GM21529 (cell line): ENCODE data around the gene CREB3L2.
A peak's percentile ranks its signal among the peaks of the same experiment; 100 is the strongest.
"Not testable (repeated sequence)": the region's sequence is repeated elsewhere in the genome, so short reads cannot be mapped to it uniquely, and the experiment has no call there.

Experiments
- ATAC-seq: cut with Tn5 transposase; IDR thresholded peaks from one replicate; pipeline ENCODE4 v1.9.1; 2021; ENCODE audit not compliant: unreplicated experiment

The CREB3L2 gene

DNA sequence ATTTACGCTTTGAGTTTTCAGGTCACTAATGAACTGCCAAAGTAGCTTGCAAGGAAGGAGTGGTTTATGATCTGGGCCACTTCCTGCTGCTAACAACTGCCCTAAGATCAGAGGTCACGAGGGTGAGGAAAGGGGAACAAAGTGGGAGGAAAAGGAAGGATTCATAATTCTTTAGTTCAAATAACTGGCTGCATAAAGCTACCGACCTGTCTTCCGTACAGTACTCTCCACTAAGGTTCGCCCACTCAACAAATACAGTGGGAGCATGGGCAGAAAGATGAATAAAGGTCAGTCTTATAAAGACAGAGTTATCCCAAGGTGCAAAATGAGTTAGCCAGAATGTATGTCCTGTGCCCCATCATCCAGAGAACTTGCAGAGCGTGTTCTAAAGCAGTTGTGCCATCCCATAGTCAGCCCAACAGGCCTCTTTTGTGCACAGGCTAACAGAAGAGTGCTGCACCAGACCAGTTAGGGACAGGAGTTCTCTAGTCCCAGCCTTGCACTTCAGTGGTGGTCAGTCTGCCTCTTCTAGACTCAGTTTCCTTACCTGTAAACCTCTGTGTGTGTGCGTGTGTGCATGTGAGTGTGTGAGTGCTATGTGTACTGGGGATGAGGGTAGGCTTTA lies 65.9 kb downstream of the CREB3L2 start:
- ATAC-seq = no peak

DNA sequence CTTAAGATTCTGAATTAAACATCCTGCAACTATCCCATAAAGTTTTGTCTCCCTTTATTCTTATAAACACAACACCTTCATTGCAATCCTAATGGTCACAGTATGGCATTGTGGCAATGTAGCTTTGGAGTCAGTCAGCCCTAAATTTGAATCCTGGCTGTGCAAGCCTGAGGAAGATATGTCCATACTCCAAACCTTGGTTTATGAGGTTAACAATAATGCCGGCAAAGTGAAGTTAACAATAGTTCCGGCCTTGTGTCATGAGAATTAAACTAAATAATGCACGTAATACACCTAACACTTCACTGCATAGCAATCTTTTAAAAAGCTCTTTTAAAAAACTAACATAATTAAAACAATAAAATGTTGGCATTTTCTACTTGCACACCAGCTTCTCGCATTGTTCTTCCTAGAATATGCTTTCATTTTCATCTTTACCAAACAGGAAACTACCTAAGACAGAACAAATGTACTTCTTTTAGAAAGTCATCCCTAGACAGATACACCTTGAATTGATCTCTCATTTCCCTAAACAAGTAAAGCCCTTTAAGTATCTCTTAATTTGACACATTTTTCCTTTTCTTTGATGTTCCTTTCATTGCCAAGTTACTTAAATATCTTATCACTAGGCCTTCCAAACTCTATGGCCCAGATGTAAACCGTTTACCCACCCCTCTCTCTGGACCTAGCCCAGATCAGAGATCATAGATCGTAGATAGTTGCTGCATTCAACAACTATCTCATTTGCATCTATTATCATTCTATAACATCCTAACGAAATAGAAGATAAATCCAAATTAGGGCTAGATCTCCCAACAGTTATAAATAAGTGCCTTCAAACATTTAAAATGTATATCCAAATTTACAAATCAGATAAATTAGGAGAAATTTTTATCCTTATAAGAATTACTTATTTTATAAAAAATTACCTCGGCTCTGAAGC lies 66.7 kb downstream of the CREB3L2 start:
- ATAC-seq = peak; percentile 81

DNA sequence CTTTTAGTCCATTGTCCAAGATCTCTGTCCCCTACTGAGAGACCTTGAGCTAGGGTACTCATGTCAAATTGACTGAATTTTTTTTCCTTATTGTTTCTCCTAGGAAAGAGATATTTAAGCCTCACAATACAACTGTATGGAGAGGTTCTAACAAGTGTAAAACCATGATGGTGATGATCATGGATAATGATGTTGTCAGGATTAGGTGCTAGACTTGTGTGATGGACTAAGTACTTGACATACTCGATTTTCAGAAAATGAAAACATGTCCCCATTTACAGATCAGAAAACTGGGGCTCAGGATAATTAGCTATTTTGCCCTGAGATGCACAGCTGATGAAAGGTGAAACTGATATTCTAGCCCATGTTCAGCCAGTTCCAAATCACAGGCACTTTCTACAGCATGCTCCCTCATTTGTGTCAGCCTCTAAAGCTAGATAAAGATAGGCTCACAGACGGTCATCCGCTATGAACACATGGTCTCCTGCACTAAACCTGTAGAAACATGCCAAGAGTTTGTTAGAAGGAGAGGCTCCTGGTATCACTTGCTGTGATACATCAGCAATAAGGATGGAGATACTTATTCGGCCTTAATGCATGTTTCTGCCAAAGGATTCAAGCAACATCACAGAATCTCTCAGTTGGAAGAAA lies 67.6 kb downstream of the CREB3L2 start:
- ATAC-seq = no peak

DNA sequence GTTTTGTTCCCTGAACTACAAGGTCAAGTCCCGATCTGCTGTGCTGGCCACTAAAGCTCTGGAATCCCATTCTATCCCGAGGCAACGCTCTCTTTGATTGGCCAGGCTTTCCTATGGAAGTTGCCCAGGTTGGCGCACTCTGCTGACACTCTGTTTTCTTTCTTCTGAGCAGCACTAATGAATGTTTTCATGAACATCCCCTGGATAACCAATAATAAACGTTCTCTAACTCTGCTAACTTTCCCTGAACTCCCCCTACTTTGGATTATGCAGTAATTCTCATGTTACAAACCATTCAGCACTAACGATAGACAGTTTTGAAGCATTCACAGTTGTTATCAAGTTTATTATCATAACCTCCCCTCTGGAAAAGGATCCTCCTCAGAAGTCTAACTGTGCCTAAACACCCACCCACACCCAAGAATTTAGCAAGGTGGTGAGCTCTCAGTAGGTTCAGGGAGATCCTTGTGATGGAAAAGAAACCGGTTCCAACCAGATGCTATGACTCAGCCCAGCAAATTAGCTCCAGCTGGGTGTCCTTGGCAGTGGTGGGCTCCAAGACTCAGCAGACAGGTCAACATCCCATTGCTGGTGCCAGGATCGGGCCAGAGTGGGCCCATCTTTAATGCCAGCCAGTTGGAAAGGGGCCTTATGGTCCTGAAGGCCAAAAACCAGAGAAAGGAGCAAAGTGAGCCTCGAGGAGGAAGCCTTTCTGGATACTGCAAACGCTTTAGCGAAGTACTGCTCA lies 68.4 kb downstream of the CREB3L2 start:
- ATAC-seq = no peak

DNA sequence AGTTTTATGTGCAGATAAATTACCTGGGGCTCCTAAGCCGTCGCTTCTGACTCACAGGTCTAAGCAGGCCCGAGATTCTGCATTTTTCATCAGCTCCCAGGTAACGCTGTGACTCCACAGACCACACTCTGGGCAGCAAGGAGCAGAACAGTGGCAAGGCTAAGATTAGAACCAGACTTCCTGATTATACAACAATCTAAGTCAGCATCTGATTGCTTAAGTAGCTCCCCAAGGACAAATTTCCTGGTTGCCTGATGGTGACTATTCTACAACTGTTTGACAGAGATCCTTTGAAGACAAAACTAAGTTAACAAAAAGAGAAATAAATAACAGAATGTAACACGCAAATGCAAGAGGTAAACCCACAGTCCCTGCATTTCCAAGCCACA lies 69.0 kb downstream of the CREB3L2 start:
- no peak for ATAC-seq

DNA sequence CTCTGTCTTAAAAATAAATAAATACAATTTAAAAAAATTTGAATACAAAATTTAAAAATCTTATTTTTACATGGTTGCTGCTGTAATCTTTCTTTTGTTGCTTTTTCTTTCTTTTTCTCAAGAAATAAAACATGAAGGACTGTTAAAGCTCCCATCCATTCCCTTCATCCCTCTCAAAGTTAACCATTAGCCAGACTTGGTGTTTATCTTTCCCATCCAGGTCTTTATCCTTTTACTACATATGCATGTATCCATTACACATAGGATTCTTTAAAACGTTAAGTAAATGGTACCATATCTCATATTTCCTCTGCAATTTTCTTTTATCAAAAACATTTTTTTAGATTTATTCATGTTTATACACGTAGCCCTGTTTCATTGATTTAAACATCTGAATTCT lies 70.1 kb downstream of the CREB3L2 start:
- no peak for ATAC-seq

DNA sequence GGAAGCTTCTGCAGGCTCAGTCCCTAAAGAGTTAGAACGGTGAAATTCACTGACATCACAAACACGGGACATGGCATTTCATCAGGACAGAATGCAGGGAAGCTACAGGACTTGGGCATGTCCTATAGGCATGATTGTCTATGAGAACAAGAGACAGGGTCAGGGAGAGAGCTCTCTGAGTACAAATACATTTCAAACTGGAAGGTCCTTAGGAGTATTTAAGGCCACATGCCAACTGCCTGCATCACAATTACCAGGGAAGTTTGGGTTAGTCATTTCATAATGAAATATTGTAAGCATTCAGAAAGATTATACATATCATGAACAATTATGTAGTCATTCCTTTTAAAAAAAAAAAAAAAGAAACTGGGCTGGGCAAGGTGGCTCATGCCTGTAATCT lies 71.3 kb downstream of the CREB3L2 start:
- ATAC-seq = no peak

DNA sequence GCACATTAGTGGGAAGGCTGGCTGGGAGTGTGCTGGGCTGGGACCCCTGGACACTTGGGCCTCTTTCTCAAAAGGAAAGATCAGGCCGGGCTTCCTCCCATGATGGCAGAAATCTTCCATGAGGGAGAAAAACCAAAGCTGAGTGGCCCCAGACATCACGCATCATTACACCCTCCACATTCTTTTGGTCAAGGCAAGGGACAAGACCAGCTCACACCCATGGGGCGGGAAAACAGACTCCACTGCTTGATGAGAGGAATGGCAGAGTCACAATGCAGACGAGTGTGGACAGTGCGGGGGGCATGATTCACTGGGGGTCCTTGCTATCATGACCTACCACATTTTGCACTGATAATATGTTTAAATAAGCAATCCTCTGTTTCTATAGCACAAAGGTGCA lies 73.3 kb downstream of the CREB3L2 start:
- ATAC-seq = no peak

DNA sequence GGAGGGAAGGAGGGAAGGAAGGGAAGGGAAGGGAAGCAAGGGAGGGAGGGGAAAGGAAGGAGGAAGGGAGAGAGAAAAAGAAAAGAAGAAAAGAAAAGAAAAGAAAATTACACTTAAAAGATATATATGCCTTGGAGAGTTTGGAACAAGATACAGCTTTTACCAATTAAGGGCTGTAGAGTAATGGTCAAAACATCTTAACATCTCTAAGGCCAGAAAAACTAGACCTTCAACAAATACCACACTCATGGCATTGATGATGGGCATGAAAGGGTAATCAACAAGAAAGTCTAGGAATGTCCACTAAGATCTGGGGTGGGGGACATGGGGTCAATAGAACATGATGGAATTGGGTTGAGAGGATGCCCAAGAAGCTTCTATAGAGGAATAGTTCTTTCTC lies 74.5 kb downstream of the CREB3L2 start:
- ATAC-seq = no peak

DNA sequence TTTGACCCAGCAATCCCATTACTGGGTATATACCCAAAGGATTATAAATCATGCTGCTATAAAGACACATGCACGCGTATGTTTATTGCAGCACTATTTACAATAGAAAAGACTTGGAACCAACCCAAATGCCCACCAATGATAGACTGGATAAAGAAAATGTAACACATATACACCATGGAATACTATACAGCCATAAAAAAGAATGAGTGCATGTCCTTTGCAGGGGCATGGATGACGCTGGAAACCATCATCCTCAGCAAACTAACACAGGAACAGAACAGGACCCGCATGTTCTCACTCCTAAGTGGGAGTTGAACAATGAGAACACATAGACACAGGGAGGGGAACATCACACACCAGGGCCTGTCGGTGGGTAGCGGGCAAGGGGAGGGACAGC lies 75.7 kb downstream of the CREB3L2 start:
- ATAC-seq = not testable (repeated sequence)

DNA sequence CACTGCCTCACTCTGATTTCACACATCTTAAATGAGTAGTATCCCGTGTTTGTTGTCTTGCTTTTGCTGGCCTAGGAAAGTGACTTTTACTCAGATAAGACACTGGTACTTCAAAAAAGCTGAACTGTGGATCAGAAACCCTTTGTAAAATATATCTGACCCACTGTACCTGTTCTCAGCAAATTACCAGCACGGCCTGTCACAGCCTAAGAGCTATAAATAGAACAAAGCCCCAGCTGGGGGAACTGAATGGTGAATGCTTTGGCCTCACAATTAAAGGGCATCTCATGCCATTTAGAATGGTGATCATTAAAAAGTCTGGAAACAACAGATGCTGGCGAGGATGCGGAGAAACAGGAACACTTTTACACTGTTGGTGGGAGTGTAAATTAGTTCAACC lies 76.1 kb downstream of the CREB3L2 start:
- no peak for ATAC-seq

DNA sequence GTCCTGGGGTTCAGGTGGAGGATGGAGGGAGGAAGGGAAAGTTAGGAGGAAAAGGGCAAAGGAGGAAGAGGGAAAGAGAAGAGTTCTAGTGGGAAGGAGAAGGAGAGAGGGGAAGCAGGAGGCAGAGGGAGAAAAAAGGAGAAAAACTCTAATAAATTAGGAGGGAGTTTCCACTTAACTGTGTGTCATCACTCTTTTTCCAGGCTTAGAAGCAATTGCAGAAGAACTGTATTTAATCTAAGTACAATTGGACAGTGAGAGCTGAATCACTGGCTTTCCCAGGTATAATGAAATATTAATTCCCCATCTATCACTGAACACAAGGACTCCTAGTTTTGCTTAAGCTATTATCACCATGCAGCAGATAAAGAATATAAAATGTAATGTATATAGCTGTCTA lies 76.8 kb downstream of the CREB3L2 start:
- ATAC-seq = no peak

DNA sequence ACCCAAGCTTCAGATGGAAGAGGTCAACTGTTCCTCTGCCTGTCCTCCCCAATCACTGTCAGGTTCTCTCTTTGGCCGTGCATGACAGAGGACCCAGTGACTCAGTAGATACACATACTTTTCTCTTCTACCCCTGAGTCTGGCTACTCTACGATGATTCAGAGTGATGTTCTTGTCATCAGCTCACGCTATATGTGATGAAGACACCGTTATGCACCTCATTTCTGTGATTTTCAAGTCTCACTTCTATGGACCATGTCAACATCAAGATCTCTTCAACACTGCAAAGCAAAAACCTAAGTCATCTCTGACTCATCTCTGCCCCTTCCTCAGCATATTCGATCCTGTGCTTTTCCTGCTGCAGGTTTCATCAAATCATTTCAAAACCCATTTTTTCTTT lies 78.5 kb downstream of the CREB3L2 start:
- no peak for ATAC-seq

DNA sequence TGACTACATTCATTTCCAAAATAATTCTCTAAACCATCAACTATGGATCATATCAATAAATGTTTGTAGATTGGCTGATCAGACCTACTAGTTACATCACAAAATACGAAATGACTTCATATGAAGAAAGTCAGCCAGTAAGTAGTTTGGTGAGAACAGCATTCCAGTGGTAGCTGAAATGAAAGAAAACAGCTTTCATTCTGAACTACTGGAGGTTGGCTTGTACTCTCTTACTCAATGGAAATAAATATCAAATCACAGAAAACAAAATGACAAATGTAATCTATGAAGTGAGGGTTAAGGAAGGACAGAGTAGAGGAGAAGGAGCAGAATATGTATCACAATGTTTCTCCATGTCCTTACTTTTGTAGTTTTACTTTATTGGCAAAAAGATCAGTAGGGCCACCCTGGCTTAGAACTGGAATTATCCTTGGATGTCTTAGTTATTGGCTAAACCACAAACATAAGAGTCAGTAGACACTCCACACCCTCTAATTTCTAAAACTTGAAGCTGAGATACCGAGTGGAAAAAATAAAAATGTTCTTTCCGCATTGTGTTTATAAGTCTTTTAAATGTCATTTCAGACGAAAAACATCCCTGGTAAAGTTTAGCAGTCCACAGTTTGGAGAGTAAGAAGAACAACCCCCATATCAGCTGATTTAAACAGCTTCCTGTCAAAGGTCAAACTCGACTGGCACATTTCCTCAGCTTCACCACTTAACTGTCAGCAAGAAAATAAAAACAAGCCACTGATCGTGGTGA lies 81.1 kb downstream of the CREB3L2 start:
- ATAC-seq = no peak

DNA sequence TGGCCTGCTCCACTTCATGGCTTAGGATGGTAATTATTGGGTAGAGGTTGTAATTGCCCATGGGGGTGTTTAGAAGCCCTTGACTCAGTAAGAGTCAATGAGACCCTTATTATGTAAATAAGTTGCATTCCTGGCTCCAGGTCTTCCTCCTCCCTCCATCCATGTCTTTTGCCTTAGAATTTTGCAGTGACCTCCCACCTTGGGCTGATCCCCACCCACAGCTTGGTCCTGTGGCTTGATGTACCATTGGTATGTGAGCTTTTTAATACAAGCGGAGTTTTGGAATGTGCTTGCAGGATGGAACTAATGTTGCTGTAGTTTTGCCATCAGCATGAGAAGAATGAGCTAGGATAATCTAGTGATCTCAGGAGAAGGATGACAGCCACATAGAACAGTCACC lies 81.9 kb downstream of the CREB3L2 start:
- ATAC-seq = no peak

DNA sequence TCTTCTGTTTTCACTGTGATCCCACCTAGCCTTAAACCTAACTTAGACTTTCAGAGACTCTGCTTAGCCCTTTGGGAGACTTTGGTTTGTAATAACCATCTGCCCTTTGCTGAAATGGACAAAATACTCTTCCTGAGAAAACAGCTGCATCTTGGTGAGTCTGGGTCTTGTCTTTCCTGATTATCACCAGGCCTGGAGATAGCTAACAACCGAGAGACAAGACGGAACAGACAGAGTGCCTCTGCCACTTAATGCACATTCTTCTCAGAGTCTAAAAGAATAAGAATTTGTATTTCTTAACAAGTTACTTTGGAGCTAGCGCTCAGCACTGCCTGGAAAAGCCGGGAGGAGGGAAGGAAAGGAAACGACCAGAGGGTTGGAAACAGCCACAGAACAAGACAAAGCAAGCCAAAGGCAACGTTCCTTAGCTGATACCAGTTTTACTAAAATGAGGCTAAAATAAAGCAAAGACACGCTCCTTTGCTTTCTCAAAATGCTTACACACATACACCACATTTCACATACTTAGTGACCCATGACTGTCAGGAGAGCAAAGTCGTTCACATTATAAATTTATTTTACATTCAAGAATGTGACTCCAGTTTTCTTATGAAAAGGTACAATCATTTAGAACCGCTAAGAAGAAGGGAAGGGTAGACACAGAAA lies 84.8 kb downstream of the CREB3L2 start:
- peak; percentile 43 for ATAC-seq

DNA sequence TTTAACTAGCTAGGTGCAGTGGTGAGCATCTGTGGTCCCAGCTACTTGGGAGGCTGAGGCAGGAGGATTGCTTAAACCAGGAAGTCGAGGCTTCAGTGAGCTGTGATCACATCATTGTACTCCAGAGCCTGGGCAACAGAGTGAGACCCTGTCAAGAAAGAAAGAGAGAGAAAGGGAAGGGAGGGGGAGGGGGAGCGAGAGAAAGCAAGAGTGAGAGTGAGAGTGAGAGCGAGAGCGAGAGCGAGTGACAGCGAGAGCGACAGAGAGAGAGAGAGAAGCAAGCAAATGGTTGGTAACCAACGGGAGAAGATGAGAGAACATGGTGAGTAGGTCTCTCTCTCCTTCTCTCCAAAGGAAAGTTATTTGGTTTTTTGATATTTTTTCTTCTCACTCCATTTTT lies 85.3 kb downstream of the CREB3L2 start:
- no peak for ATAC-seq

DNA sequence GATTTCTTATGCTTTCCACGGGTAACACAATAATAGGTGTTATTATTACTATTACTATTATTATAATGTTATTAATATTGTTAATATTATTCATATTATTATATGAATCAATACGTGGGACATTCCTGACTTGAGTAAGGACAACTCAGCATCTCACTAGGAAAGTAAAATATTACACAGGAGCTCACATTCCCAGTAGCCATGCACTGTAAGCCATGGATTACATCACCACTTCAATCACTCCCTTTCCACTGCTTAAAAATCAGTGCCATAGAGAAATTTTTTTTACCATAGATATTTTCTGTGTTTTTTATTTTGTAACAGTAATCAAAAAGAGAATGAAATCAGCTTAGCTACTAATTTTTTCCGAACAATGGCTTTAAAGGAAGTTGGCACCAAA lies 86.6 kb downstream of the CREB3L2 start:
- no peak for ATAC-seq

DNA sequence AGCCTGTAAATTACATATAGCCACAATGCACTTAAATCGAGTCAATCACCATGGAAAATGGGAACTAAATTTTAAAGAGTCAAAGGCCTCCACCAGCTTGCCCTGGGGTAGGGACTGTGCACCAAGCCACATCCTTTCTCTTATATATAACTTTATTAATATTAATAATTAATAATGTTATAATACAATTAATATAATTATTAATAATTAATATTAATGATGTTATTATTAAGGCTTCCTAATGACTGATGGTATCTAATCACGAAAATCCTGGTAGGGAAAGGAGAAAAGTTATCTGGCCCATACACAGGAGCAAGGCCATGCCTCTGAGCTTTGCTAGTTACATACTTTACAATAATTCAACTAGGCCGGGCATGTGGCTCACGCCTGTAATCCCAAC lies 87.9 kb downstream of the CREB3L2 start:
- no peak for ATAC-seq

DNA sequence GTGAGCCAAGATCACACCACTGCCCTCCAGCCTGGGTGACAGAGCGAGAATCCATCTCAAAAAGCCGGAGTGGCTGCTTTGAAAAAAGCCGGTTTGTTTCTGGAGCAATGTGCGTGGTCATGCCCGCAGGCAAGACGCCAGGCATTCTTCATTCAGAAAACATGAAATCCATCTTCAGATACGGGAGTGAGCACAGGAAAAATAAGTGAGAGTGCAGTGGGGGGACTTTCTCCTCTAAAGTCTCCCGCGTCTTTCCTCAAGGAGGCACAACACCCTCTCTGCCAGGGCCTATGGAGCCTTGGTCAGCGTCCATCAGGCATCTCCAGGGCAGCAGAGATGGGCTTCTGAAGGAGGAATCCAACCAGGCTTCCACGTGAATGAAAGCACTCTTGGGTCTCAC lies 92.8 kb downstream of the CREB3L2 start:
- ATAC-seq = no peak
